Liver (tissue), 3 donors: Measurements from ENCODE around the gene DNAJC7.

Experiments
- CTCF ChIP-seq: fragments of 150-350 bp; IDR thresholded peaks from 2 replicates; pipeline ENCODE4 v1.5.1; 2017; ENCODE audit warnings: improper control_type of control experiment, low read depth, low read length; ENCODE audit not compliant: missing input control
- EGR1 ChIP-seq, 2 donors: IDR thresholded peaks; 2 replicates each; pipeline ENCODE4 v1.6.1; 2016 to 2018; ENCODE audit warnings: antibody characterized with exemption in 2 of 2, low read depth in 2 of 2
- donor health status: healthy.
- donor health status: healthy.

GRCh38 chr17:41982026-41982760 is 35.0 kb downstream of the DNAJC7 start:
- TF ChIP-seq EGR1 (IDR thresholded peaks at IDR 0.05; ENCODE audit: low read depth in 2 of 2) = no peak
- TF ChIP-seq CTCF = no peak
